ENCODE measurements around the gene SIRT7. TPM values are rescaled to one million over a fixed set of nuclear protein-coding genes. Genes with fewer than 3 reads are reported as not detected.

The SIRT7 gene
- polyA plus RNA-seq, 1 of the 3 experiments (the other 2 are of a cell fraction), result 32.6 TPM

DNA sequence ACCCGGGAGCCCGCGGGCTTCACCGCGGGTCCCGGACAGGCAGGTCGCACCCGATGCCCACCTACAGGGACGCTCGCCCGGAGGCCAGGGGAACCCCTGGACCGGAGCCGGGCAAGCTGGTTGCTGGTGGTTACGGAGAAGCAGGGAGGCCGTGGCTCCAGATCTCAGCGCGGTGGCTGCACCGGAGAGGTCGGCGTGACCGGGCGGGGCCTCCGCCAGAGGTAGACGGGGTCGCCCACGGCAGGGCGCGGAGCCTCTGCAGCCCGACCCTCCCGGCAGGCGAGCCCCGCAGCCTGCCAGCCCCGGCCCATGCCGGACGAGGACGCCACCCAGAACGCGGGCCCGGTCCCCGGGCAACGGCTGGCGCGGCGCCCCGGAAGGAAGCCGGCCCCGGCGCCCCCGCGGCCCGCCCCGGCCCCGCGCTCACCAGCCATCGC lies 7.1 kb downstream of the SIRT7 start:
- Histone ChIP-seq H3K4me3 (ENCODE audit: low read depth in 2 of 2, low read length in 1 of 2) (peak overlapping the region; percentile 85 to 96), H3K4me1 (ENCODE audit: control insufficient read depth in 1 of 2, insufficient read depth in 2 of 2, low read depth in 1 of 2, low read length in 1 of 2) (peaks cover 8 to 15% of the 10 kb centered on the region in 2 experiments; a peak in 2 of 4 replicates), H3K9ac (peak overlapping the region; percentile 71), H3K79me2 (ENCODE audit: insufficient read depth) (peaks cover 17% of the 10 kb centered on the region), H3K27ac (ENCODE audit: low read depth in 2 of 2, low read length in 1 of 2) (peak overlapping the region in 1 of 2 experiments; percentile 44; a peak in 1 of 4 replicates), H4K20me1 (ENCODE audit: insufficient read depth) (peaks cover 22% of the 10 kb centered on the region), H2AFZ (ENCODE audit: low read depth) (no peak overlapping the region; the same call in 1 of the 2 replicates), H3K9me2 (no peaks in the 10 kb centered on the region), H3K27me3 (ENCODE audit: insufficient read depth) (no peaks in the 10 kb centered on the region), H3K36me3 (replicated peaks in 1 of 2; ENCODE audit: control insufficient read depth in 1 of 2, insufficient read depth in 2 of 2, low read length in 1 of 2) (peaks cover 26 to 73% of the 10 kb centered on the region in 2 experiments), H3K9me3 (no peaks in the 10 kb centered on the region), H3K4me2 (peak overlapping the region; percentile 100), H3F3A (replicated peaks; ENCODE audit: insufficient read depth) (peaks cover 12% of the 10 kb centered on the region)
- POLR2A ChIA-PET, result interaction anchor here (0.6 to 1.7 kb wide), 2 partner anchors 9 to 44 kb away, joined by 3 to 6 read pairs; no protein-coding TSS in a partner anchor
- peak; percentile 20; the same call in 1 of the 2 replicates for TF ChIP-seq SIN3A (IDR thresholded peaks at IDR 0.05; ENCODE audit: borderline replicate concordance, low read depth, low read length)
- TF ChIP-seq FOXM1 (IDR thresholded peaks at IDR 0.05; ENCODE audit: low read depth), result no peak
- TF ChIP-seq MXI1 (IDR thresholded peaks at IDR 0.05; ENCODE audit: low read depth, low read length), result peak; percentile 49; the same call in 1 of the 2 replicates
- no peak for TF ChIP-seq EP300 (IDR thresholded peaks at IDR 0.05; ENCODE audit: borderline replicate concordance in 1 of 2, low read depth in 1 of 2, low read length in 1 of 2)
- TF ChIP-seq GABPA (IDR thresholded peaks at IDR 0.05; ENCODE audit: low read depth), result 0 out of 2 replicates have a peak, but pooled peaks have one; percentile 14
- CTCF ChIA-PET, result interaction anchor here (0.6 to 3.8 kb wide), 5 partner anchors 9 to 110 kb away, joined by 3 to 20 read pairs (median 4); no protein-coding TSS in a partner anchor
- WGBS (ENCODE audit: low lambda C conversion rate), result 3% methylated on average over 18 of the region's 55 CpGs
- DNase-seq, result no peak

- no peak overlapping the region for H3K27ac ChIP-seq (ENCODE audit: low read depth in 2 of 2, low read length in 1 of 2)
- ChIA-PET CTCF (interaction anchor here (0.7 to 3.8 kb wide), 12 partner anchors 18 to 176 kb away, joined by 3 to 20 read pairs (median 3); partner anchors contain the start of gene P4HB), POLR2A (interaction anchor here (0.6 to 1.7 kb wide), 3 partner anchors 9 to 27 kb away, joined by 3 to 6 read pairs (median 3); no protein-coding TSS in a partner anchor)
- H4K20me1 ChIP-seq (ENCODE audit: insufficient read depth), result peaks cover 16% of the 10 kb centered on the region
- peak overlapping the region; percentile 100 for H3K4me2 ChIP-seq
- H3K36me3 ChIP-seq (replicated peaks in 1 of 2; ENCODE audit: control insufficient read depth in 1 of 2, insufficient read depth in 2 of 2, low read length in 1 of 2), result peaks cover 19 to 71% of the 10 kb centered on the region in 2 experiments
- H3K9me2 ChIP-seq, result no peaks in the 10 kb centered on the region
- peaks cover 12% of the 10 kb centered on the region for H3F3A ChIP-seq (replicated peaks; ENCODE audit: insufficient read depth)
- peak overlapping the region; percentile 71 for H3K9ac ChIP-seq
- peaks cover 10% of the 10 kb centered on the region; the same call in 1 of the 2 replicates for H3K79me2 ChIP-seq (ENCODE audit: insufficient read depth)
- DNase-seq, result peak; percentile 66
- H3K9me3 ChIP-seq, result no peaks in the 10 kb centered on the region
- no peak for TF ChIP-seq TEAD4 (IDR thresholded peaks at IDR 0.05; ENCODE audit: borderline replicate concordance, insufficient read depth)
- TF ChIP-seq RAD21 (IDR thresholded peaks at IDR 0.05; ENCODE audit: low read length), result no peak
- TF ChIP-seq, protein P1, sequence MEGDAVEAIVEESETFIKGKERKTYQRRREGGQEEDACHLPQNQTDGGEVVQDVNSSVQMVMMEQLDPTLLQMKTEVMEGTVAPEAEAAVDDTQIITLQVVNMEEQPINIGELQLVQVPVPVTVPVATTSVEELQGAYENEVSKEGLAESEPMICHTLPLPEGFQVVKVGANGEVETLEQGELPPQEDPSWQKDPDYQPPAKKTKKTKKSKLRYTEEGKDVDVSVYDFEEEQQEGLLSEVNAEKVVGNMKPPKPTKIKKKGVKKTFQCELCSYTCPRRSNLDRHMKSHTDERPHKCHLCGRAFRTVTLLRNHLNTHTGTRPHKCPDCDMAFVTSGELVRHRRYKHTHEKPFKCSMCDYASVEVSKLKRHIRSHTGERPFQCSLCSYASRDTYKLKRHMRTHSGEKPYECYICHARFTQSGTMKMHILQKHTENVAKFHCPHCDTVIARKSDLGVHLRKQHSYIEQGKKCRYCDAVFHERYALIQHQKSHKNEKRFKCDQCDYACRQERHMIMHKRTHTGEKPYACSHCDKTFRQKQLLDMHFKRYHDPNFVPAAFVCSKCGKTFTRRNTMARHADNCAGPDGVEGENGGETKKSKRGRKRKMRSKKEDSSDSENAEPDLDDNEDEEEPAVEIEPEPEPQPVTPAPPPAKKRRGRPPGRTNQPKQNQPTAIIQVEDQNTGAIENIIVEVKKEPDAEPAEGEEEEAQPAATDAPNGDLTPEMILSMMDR (IDR thresholded peaks at IDR 0.05), result no peak
- TF ChIP-seq, protein P2, sequence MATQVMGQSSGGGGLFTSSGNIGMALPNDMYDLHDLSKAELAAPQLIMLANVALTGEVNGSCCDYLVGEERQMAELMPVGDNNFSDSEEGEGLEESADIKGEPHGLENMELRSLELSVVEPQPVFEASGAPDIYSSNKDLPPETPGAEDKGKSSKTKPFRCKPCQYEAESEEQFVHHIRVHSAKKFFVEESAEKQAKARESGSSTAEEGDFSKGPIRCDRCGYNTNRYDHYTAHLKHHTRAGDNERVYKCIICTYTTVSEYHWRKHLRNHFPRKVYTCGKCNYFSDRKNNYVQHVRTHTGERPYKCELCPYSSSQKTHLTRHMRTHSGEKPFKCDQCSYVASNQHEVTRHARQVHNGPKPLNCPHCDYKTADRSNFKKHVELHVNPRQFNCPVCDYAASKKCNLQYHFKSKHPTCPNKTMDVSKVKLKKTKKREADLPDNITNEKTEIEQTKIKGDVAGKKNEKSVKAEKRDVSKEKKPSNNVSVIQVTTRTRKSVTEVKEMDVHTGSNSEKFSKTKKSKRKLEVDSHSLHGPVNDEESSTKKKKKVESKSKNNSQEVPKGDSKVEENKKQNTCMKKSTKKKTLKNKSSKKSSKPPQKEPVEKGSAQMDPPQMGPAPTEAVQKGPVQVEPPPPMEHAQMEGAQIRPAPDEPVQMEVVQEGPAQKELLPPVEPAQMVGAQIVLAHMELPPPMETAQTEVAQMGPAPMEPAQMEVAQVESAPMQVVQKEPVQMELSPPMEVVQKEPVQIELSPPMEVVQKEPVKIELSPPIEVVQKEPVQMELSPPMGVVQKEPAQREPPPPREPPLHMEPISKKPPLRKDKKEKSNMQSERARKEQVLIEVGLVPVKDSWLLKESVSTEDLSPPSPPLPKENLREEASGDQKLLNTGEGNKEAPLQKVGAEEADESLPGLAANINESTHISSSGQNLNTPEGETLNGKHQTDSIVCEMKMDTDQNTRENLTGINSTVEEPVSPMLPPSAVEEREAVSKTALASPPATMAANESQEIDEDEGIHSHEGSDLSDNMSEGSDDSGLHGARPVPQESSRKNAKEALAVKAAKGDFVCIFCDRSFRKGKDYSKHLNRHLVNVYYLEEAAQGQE (IDR thresholded peaks at IDR 0.05; ENCODE audit: low read depth, low read length), result no peak
- no peak for TF ChIP-seq EZH2phosphoT487 (IDR thresholded peaks at IDR 0.05; ENCODE audit: borderline replicate concordance, low read depth)
- no peak for TF ChIP-seq EP300 (IDR thresholded peaks at IDR 0.05; ENCODE audit: borderline replicate concordance in 1 of 2, low read depth in 1 of 2, low read length in 1 of 2)
- TF ChIP-seq MEF2A (IDR thresholded peaks at IDR 0.05; ENCODE audit: borderline replicate concordance, low read depth), result no peak
- TF ChIP-seq NRF1 (IDR thresholded peaks at IDR 0.05; ENCODE audit: low read depth, low read length), result no peak
- no peak for TF ChIP-seq TCF12 (IDR thresholded peaks at IDR 0.05)
- TF ChIP-seq FOXM1 (IDR thresholded peaks at IDR 0.05; ENCODE audit: low read depth), result no peak
- no peak for TF ChIP-seq YY1 (IDR thresholded peaks at IDR 0.05; ENCODE audit: low read depth)
- TF ChIP-seq IRF3 (IDR thresholded peaks at IDR 0.05; ENCODE audit: low read depth, low read length), result no peak
- no peak for TF ChIP-seq PBX3 (IDR thresholded peaks at IDR 0.05)
- 63% methylated on average over 18 of the region's 23 CpGs for WGBS (ENCODE audit: low lambda C conversion rate)
- no peak overlapping the region; the same call in 1 of the 2 replicates for H2AFZ ChIP-seq (ENCODE audit: low read depth)
- no peaks in the 10 kb centered on the region for H3K27me3 ChIP-seq (ENCODE audit: insufficient read depth)
- peak overlapping the region; percentile 85 to 96 for H3K4me3 ChIP-seq (ENCODE audit: low read depth in 2 of 2, low read length in 1 of 2)
- peaks cover 8 to 14% of the 10 kb centered on the region in 2 experiments; a peak in 2 of 4 replicates for H3K4me1 ChIP-seq (ENCODE audit: control insufficient read depth in 1 of 2, insufficient read depth in 2 of 2, low read depth in 1 of 2, low read length in 1 of 2)
Measured at GRCh38 chr17:81909966-81910839, 7.8 kb downstream of the SIRT7 start.
